Stimulated activated CD4-positive, alpha-beta T cell treated with anti-CD3 and anti-CD28 coated beads, Interleukin-2, amount 100 ng/mL, for 48 hours (primary cell): ENCODE data around the gene EPHA8.

Source experiments
- DNase-seq, 2 donors: peaks; one replicate each; pipeline ENCODE4 v3.0.0-alpha.2; 2020

The EPHA8 gene

GRCh38 chr1:22651941-22652856 is 88.9 kb downstream of the EPHA8 start:
- no peak for DNase-seq

GRCh38 chr1:22652881-22653316 is 89.6 kb downstream of the EPHA8 start, which contains the start of gene C1QB:
Gene C1QB (plus strand): TSS chr1:22653236. CDS start chr1:22659463, 6,227 bp downstream.
- DNase-seq = no peak
